Activated gamma-delta T cell (primary cell): ENCODE measurements around the gene THOP1.
"Not testable (repeated sequence)": the region's sequence is repeated elsewhere in the genome, so short reads cannot be mapped to it uniquely, and the experiment has no call there.

Experiments
- DNase-seq: peaks from one replicate; lab custom pipeline; 2025; lab: John Stamatoyannopoulos, UW

THOP1 gene

DNA sequence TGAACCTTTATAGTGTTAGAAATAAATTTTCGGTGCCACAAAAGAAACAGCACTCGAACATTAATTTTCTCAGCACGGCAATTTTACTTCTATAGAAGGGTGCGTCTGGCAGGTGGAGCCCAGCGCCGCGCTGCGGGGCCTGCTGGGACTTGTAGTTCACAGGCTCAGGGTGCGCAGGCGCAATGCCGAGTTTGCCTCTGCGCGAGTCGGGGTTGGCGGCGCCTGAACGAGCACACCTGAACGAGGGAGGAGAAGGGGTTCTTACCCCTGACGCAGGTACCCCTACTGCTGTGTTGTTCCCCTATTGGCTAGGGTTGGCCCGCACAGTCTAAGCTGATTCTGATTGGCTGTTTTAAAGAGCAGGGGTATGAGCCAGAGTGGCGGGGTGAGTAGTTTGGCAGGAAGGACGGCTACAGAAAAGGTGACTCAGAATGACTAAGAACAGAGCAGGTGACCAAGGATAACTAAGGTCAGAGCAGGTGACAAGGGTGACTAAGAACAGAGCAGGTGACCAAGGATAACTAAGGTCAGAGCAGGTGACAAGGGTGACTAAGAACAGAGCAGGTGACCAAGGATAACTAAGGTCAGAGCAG lies 32.0 kb downstream of the THOP1 start:
- DNase-seq, result not testable (repeated sequence)

DNA sequence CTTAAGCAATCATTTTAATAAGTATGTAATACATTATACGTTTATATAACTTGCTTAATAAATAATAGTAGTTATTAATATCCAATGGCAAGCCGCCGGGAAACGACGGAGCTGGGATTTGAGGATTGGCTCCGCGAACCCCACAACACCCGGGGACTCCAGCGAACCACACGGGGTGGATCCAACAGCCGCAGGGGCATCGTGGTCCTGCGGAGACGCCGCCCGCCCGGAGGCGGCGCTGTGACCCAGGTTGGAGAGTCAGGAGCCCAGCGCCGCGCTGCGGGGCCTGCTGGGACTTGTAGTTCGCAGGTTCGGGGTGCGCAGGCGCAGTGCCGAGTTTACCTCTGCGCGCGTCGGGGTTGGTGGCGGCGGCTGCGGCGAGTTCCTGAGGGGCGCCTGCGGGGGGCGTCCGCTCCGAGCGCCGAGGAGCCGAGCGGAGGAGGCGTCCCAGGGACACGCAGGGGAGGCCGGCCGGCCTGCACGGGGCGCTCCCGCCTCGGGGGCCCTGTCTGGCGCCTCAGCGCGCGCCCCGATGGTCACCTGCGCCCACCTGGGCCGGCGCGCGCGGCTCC lies 34.3 kb downstream of the THOP1 start, which contains the start of gene ZNF554:
TSS of gene ZNF554 (plus strand) at position 329 of the 572 bp plus-strand sequence. CDS start at position 533, 204 bp downstream.
- peak; percentile 97 for DNase-seq

DNA sequence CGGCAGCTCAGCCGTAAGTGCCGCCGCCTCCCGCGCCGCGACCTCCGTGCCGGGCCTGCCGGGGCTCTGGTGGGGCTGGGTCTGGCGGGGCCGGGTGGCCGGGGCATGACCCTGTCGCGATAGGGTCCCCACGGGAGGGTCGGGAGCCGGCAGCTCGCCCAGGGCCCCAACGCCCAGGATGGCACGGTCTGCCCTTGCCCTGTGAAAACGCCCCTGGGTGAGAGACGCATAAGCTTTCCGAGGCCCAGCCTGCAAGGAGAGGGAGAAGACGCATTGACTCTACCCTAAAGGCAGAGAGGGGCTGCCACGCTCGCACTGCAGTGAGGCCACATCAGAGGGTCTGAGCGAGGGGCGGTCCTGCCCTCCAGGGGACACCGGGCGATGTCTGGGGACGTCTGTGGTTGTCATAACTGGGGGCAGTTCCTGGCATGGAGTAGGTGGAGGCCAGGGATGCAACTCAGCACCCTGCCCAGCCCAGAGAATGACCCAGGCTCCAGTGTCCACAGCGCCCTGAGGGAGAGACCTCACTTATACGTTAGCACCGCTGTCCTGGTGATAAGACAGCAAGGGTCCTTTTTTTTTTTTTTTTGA lies 34.9 kb downstream of the THOP1 start:
- DNase-seq, result no peak

DNA sequence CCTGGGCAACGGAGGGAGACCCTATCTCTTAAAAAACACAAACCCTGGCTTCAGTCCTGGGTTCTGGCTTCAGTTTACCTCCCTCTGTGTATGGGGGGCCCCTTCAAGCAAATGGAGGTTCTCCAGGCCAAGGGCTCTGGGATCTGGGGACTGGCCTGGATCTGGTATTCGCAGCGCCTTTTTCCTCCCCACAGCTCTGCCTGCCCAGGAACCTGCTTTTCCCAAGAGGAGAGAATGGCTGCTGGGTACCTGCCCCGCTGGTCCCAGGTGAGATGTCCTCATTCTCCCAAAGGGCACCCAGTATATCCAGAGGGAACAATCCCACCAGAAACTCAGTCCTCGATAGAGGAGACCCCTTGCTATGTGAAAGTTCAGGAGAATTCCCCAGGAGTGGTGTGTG lies 37.5 kb downstream of the THOP1 start:
- no peak for DNase-seq

DNA sequence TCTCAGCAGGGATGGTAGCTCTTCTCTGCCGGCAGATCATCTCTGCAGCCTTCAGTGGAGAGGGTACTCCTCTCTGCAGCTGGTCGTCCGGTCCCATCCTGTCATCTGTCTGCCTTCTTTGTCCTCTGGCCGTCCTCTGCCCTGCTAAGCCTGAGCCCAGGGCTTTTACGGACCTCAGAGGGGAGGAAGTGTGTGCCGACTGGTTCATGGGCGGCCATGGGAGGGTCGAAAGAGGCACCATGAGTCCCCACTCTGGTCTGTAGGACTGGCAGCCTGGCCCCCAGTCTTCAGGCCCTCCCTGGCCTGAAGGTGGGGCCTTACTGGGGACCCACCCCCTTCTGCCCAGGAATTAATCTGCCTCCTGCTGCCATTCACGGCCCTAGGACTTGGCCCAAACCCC lies 38.3 kb downstream of the THOP1 start:
- no peak for DNase-seq

DNA sequence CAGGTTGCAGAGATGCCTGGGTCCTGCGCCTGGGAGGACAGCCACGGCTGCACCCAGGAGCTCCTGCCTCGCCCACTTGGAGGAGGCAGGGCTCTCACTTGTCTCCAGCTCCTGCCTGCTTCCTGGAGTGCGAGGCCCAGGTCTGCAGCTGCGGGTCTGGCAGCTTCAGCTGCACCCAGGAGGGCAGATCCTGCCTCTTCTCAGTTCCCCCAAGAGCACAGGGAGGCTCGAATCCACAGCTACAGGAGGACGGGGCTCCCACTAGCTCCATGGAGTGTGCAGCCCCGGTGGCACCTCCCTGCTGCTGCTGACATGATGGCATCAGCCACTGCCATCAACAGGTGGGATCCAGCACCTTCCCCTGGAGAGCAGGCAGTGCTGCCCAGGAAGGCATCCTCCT lies 38.8 kb downstream of the THOP1 start:
- no peak for DNase-seq

DNA sequence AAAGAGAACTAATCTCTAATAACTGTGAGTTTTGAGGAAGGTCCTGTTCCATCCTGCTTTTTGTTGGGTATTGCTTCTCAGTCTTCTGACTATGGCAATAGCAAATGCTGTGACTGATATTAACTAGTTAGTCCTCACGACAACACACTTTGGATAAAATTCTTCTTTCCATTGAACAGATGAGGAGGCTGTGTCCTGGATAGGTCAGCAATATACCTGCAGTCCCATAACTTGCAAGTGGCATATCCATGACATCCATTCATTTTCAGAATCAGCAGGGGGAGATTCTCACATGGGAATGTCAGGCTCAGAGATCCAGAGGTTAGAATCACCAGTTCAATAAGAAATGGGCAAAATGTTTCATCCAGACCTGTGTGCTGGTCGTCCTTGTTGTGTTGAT lies 41.7 kb downstream of the THOP1 start:
- no peak for DNase-seq

DNA sequence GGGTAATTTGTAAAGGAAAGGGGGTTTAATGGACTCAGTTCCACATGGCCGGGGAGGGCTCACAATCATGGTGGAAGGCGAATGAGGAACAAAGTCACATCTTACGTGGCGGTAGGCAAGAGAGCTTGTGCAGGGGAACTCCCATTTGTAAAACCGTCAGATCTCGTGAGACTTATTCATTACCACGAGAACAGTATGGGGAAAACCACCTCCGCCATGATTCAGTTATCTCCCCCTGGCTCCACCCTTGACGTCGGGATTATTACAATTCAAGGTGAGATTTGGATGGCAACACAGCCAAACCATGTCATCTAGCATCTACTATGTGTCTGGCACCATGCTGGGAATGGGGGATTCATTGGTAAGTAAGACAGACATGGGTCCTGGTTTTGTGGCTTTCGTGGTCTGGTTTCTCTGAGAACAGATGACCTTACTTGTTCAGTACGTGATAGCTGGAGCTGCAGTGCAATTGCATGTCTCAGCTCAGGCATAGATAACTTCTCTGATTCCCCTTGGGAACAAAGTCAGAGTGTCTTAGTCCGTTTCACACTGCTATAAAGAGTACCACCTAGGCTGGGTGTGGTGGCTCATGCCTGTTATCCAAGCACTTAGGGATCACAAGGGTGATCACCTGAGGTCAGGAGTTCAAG lies 42.7 kb downstream of the THOP1 start:
- DNase-seq, result no peak

DNA sequence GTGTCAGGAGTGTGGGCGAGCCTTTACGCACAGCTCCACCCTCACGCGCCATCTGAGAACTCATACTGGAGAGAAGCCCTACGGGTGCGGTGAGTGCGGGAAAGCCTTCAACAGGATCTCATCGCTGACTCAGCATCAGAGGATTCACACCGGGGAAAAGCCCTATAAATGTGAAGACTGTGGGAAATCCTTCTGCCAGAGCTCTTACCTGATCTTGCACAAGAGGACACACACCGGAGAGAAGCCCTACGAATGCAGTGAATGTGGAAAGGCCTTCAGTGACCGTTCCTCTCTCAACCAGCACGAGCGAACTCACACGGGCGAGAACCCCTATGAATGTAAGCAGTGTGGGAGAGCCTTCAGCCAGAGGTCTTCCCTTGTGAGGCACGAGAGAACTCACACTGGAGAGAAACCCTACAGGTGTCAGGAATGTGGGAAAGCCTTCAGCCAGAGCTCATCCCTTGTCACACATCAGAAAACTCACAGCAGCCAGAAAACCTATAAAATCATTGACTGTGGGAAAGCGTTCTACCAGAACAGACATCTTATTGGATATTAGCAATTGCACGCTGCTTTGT lies 49.1 kb downstream of the THOP1 start:
- DNase-seq, result no peak

DNA sequence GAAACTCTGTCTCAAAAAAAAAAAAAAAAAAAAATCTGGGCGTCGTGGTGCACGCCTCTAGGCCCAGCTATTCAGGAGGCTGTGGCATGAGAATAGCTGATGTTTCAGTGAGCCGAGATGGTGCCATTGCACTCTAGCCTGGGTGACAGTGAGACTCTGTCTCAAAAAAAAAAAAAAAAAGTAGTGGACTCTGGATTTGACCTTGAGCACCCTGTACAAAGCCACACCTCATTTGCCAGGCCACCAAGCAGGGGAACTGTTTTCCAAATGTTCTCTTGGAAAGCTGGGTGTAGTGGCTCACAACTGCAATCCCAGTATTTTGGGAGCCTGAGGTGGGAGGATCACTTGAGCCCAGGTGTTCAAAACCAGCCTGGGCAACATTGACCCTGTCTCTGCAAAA lies 52.1 kb downstream of the THOP1 start:
- no peak for DNase-seq

DNA sequence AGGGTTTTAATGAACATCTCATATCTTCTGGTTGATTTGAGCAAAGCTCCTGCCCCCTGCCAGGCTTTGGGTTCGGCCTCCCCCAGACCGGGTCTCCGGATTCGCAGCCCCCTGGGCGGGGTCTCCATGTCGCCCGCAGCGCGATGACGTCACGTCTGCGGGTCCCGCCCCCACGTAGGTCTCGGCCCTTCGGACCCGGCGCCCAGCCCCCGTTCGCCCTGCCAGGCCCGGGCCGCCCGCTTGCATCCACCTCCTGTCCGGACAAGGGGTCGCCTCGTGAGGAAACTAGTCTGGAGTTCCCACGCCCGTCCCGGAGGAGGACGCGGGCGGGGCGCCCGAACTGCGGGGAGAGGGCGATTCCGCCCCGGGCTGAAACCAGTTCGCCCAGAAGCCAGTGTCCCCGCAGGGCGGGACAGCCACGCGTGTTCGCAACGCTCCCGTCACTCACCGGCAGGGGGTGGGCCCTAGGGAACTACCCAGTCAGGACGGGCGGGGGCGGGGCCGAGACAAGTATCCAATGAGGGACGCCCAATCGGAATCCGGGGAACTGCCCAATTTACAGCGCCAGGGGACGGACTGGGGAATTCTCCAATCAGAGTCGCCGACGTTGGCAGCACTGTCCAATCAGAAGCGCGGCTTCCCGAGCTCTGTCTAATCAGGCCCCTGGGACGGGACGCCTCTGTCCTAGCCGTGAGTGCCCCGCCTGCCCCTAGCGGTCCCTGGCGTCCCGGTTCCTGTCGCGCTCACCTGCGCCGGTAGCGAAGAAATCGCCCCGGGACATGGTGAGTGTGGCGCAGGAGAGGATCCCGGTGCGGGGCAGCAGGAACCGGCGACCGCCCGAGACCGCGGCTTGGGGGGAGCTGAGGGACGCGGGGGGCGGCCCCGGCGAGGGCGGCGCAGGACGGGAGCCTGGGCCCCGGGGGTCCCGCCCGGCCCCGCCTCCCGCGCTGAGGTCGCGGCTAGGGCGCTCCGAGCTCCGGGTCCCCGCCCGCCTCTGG lies 55.8 kb downstream of the THOP1 start, which contains the start of gene ZNF555:
TSS of gene ZNF555 (plus strand) at position 682 of the 998 bp plus-strand sequence. CDS start at position 780, 98 bp downstream.
- peak; percentile 93 for DNase-seq

DNA sequence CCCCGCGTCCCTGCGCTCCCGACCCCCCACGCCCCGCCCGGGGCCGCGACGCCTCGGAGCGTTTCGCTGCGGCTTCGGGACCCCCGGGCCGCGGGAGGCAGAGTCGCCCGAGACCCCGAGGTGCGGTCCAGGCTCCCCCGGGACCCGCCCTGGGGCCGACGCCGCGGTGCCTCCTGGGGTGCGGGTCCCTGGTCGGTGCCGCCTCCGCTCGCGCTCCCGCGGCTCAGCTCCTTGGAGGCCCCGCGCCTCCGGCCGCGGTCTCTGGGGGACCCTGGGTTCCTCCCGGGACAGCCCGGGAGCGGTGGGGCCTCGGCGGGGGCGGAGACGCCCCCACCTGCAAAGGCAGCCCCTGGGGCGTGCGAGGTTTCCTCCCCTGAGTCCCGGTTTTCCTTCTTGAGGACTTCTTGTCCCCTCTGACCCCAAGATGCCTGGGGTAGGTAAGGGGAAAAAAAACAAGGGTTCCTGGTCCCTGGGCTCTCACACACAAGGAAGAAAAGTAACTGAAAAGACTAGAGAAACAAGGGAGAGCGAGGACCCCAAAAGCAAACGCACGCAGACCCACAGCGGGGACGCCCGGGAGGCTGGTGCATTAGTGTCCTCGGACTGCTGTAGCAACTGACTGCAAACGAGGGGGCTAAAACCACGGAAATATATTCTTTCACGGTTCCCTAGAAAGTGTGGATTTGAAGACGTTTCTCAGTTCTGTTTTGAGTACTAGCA lies 56.7 kb downstream of the THOP1 start:
- DNase-seq, result no peak

DNA sequence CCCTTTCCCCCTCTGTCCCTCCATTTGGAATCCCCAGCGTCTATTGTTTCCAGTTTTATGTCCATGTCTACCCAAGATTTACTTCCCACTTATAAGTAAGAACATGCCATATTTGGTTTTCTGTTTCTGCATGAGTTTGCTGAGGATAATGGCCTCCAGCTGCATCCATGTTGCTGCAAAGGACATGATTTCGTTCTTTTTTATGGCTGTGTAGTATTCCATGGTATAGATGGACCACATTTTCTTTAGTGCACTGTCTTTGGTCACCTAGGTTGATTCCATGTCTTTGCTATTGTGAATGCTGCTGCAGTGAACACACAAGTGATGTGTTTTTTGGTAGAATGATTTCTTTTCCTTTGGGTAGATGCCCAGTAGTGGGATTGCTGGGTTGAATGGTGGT lies 59.8 kb downstream of the THOP1 start:
- DNase-seq, result no peak

DNA sequence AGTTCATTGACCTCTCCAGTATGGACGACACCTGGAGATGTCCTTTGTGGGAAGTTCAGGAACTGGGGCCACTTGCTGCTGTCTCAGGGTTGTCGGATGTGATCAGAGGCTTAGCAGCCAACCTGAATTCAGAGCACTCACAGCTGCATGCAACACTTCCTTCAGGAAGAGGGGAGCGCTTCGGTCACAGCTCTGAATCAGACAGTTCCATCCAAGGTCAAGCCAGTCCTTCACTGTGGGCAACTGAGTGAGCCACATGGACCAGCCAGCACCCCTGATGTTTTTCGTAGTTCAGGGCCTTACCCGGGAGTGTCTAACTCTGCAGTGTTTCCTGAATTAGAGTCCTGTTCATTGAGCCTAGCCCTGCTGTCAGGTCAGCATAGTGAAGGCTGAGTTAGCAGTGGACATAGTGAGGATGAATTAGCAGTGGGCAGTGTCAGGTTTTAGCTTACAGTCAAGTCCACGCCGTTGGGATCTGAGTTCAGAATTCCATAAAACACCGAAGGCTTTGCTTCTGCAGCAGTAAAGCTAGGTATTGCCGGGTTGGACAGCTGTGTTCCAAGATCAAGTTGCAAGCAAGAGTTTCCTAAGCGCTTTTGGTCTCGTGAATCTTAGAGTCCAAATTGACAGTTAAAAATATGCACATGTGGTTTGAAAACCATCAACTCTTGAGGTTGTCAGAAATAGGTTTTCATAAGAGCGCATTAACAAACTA lies 61.0 kb downstream of the THOP1 start:
- DNase-seq, result no peak

DNA sequence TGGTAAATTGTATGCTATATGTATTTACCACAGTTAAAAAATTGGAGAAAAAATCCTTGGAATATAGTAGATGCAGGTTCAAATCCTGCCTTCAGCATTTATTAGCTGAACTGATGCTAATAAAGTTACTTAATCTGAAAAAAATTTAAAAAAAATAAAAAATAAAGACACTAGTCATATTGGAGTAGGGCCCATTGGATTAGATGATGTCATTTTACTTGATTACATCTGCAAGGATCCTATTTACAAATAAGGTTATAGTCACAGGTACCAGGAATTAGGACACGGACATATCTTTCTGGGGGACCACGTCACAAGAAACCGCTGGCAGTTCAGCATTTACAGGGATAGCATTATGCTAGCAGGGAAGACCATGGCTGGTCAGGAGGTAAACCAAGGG lies 62.2 kb downstream of the THOP1 start:
- DNase-seq, result no peak

DNA sequence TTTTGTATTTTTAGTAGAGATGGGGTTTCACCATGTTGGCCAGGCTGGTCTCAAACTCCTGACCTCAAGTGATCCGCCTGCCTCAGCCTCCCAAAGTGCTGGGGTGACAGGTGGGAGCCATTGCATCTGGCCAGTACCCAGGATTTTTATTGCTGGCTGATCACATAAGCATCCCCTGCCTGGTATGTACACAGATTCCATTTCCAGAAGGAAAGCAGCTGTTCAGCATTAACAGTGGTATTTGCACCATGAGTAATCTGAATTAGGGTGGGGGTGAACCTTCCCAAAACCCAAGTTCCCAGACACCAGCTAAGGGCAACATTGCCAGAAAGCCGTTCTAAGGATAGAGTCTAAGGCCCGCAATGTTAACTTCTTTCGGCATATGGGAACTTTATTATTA lies 63.3 kb downstream of the THOP1 start:
- no peak for DNase-seq

DNA sequence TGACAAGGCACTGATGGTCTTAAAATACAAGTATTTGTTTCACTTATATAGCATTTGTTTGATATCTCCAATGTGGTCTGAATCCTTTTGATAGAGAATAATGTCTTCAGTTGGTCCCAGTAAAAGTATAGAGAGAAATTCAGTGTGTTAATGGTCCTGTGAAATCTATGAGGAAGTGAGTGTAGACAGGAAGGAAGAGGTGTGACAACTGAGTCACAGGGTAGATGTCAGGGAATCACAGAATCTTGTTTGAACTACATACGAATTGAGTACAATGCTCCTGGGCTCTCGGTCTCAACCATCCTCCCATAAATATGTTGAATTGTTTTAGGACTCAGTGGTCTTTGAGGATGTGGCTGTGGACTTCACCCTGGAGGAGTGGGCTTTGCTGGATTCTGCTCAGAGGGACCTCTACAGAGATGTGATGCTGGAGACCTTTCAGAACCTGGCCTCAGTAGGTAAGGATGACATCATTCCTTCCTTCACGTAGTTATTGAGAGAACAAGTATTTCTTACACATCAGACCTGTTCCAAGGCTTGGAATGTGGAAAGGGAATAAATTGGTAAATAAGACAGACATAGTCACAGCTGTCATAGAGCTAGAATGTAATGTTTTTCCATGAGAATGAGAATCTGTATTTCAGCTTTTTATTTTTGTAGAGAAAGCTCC lies 65.1 kb downstream of the THOP1 start:
- DNase-seq, result no peak

DNA sequence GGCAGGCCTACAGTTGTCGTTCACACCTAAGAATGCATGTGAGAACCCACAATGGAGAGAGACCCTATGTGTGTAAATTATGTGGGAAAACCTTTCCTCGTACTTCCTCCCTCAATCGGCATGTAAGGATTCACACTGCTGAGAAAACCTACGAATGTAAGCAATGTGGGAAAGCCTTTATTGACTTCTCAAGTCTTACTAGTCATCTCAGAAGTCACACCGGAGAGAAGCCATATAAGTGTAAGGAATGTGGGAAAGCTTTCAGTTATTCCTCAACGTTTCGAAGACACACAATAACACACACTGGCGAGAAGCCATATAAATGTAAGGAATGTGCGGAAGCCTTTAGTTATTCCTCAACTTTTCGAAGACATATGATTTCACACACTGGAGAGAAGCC lies 67.3 kb downstream of the THOP1 start:
- DNase-seq, result no peak

DNA sequence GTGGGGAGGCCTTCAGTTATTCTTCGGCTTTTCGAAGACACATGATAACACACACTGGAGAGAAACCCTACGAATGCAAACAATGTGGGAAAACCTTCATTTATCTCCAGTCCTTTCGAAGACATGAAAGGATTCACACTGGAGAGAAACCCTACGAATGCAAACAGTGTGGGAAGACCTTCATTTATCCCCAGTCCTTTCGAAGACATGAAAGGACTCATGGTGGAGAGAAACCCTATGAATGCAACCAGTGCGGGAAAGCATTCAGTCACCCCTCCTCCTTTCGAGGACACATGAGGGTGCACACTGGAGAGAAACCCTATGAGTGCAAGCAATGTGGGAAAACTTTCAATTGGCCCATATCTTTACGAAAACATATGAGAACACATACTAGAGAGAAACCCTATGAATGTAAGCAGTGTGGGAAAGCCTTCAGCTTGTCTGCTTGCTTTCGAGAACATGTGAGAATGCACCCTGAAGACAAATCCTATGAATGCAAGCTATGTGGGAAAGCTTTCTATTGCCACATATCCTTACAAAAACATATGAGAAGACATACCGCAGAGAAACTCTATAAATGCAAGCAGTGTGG lies 67.8 kb downstream of the THOP1 start:
- no peak for DNase-seq
